Gastrocnemius medialis (tissue), 4 donors: Measurements from ENCODE around the gene SLC39A11.

ENCODE experiments used
- CTCF ChIP-seq, 5 experiments: fragments of 450-650 bp in 3 of 5; fragments of 200-600 bp in 2 of 5; sonication (generic) in 2 of 5; IDR thresholded peaks in 4 of 5; conservative IDR thresholded peaks in 1 of 5; 1 replicate in 4 of 5; 2 replicates in 1 of 5; pipeline ENCODE4 v1.5.1; 2016 to 2019; ENCODE audit warnings: antibody characterized with exemption in 5 of 5, mild to moderate bottlenecking in 3 of 5, moderate library complexity in 3 of 5
- POLR2A ChIP-seq, 2 donors: fragments of 450-650 bp; IDR thresholded peaks; one replicate each; pipeline ENCODE4 v1.6.1; 2017; ENCODE audit warnings: antibody characterized with exemption in 2 of 2, mild to moderate bottlenecking in 2 of 2, moderate library complexity in 2 of 2

GRCh38 chr17:72691017-72691416, 401.5 kb downstream of the SLC39A11 start:
- TF ChIP-seq CTCF (IDR thresholded peaks at IDR 0.05 in 4 of 5, conservative IDR thresholded peaks at IDR 0.05 in 1 of 5) (no peak), POLR2A (IDR thresholded peaks at IDR 0.05) (no peak)
